DMS79 (cell line): ENCODE data around the gene CDH4.

Experiments used
- DNase-seq: peaks from one replicate; lab custom pipeline; 2025; lab: John Stamatoyannopoulos, UW

CDH4 gene

GRCh38 chr20:61251529-61252393 lies at the start of gene CDH4:
TSS of gene CDH4 (plus strand) at chr20:61252261.
- DNase-seq, result peak; percentile 15

GRCh38 chr20:61203320-61203719 lies 48.7 kb upstream of the CDH4 start:
- DNase-seq, result peak; percentile 88

- DNase-seq, result no peak
Observed at GRCh38 chr20:61204206-61204605, 47.9 kb upstream of the CDH4 start.

DNA sequence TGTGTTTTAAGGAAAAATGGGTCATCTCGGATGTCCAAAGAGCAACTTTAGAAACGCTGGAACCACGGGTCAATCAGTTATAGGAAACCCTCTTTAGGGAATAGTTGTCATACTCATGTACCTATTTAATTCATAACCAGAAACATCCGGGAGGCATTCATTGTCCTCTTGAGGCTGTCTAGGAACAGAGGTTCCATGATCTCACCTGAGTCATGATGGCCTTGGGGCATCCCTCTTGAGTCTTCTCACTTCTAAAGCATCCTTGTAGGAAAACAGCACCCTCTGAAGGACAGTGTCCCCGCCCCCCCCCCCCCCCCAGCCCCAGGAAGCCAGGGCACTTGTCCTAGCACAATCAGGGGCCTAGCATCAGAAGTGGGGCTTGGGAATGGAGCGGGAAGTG lies 46.3 kb upstream of the CDH4 start:
- no peak for DNase-seq

- DNase-seq, result no peak
Observed at GRCh38 chr20:61210862-61211261, 41.2 kb upstream of the CDH4 start.

DNA sequence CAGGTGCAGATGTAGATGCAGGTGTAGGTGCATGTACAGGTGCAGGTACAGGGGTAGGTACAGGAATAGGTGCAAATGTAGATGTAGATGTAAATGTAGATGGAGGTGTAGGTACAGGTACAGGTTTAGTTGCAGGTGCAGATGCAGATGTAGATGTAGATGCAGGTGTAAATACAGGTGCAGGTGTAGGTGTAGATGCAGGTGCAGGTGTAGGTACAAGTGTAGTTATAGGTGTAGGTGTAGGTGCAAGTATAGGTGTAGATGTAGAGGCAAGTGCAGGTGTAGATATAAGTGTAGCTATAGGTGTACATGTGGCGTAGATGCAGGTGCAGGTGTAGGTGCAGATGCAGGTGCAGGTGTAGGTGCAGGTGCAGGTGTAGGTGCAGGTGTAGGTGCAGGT lies 34.2 kb upstream of the CDH4 start:
- no peak for DNase-seq

DNA sequence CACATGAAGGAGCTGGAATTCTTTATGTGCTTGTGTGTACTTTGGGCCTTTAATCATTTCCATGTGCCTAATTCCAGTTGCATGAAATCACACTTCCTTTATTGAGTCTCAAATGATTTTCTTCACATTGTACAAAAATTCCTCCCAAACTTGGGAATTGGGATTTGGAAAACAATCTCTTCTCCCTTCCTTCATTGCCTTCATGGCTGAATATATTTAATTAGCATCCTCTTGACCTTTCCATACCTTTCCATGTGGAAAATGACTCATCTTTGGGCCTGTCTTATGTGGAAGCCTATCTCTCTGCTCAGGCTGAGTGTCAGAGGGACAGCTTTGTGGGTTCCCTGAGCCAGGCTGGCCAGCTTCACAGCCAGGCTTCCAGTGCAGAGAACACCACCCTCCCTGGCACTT lies 33.0 kb upstream of the CDH4 start:
- DNase-seq, result no peak

DNA sequence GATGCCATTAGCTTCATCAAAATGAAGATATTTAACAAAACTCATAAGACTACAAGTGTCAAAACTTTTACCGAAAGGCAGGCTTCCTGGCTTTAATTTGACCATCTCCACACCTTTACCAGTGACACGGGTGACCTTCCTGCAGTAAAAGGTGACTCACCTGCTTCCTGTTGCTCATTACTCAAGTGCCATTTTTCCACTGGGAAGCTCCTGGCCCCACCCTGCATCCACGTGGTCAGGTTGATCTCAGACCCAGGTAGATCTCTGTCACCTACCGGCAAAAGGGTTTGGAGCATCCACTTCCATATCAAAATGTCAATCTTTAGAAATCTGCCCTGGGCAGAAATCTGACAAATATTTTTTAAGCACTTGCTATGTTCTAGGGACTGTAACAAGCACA lies 31.9 kb upstream of the CDH4 start:
- DNase-seq, result no peak

DNA sequence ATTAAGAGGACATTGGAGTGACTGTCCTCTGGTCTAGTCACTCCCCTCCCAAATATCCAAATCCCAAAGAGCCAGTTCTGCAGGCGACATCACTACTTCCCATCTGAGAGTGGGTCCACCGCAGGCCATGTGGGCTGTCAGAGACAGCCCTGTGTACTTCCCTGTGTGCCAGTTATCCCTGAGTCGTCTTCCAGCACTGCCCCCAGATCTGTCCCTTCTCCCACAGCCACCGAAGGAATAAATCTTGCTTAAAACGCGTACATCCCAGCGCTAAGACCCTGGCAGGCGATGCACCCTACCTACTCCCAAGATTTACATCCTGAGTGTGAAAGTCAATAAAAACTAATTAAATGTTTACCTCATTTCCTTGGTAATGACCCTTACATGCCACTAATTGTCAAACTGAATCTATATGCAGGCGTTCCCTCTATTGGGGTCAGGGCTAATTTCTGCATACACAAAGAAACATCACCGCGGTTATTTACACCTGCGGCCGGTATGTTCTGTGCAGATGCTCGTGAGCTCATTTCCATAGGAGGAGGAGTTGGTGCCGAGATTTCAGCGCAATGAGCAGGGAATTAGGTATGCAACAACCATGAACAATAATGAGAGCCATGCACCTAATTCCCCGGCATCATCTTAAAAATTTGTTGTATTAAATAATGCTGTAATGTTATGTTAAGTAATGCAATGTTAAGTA lies 31.3 kb upstream of the CDH4 start:
- no peak for DNase-seq

GRCh38 chr20:61222699-61223098 lies 29.4 kb upstream of the CDH4 start:
- DNase-seq, result no peak

DNA sequence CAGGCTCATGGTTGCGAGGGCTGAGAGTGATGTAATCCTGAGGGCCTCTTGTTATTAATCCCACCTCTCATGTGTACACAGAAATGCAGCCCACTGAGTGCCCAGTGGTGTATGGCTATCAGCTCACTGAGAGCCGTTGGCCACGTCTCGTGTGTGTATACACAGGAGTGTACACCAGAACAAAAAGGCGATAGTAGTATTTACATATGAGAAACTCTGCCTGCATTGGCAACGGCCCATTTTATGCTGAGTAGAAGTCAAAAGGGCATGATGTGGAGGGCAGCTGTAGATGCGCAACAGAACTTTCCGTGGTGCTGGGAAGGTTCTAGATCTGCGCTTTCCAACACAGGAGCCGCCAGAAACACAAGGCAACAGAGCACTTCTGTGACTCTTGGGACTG lies 28.9 kb upstream of the CDH4 start:
- no peak for DNase-seq

DNA sequence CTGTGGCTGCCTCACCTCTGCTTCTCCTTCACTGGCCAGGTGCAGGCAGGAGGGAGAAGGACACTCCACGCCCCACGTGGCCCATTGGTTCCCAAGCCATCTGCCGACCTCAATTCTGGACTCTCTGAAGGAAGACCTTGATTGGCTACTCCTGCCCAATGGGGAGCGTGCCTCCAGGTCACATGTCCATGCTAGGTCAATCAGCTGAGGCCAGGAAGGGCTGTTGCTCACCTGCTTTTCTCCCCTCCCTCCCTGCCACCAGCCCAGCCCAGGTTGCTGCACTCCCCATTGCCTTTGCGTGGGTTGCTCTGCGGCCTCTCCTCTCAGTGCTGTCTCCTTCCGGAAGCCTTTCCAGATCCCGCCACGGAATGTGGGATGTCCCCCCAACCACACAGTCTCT lies 21.9 kb upstream of the CDH4 start:
- no peak for DNase-seq

DNA sequence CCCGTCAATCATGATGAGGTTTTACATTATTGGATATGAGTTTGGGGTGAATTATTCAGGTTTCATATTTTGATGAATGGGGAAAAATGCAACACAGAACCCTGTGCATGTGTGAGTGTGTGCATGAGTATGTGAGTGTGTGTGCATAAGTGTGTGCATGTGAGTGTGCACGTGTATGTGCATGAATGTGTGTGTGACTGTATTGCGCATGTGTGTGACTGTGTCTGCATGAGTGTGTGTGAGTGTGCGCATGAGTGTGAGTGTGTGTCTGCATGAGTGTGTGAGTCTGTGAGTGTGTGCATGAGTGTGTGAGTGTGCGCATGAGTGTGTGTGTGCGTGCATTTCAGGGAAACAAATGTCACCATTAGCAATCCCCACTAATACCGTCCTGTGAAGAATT lies 18.5 kb upstream of the CDH4 start:
- DNase-seq, result no peak

GRCh38 chr20:61234224-61234890 lies 17.7 kb upstream of the CDH4 start:
- DNase-seq, result peak; percentile 84

DNA sequence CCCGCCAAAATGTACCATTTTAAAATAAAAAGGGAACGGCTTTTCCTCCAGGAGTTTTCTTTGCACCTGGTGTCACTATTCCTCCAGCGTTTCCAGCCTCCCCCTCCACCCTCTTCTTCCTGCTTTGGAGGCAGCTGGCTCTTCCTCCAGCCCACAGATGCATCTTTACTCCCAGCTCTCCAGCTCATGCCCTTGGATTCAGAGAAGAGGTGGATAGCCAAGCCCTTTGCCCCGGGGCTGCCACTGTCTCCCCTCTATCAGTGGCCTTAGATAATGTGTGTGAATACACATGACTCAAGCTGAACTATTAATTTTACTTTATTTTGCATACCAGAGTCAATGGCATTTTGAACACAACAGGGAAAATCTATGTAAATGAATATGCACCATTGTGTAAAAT lies 15.3 kb upstream of the CDH4 start:
- no peak for DNase-seq

DNA sequence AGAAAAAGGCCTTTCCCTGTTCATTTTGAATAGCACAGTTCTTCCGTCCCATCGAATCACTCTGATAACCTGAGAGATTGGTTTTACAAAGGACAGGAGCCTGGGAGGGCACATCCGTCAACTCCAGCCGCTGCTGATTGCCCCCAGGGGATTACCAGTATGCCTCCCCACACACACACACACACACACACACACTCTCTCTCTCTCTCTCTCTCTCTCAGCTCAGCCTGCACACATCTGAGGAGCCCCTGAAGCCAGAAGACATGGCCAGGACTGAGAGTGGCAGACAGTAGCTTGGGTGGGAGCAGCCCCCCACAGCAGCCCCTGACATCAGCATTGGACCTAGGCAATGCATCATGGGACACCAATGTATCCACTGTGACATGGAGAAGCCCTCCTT lies 13.2 kb upstream of the CDH4 start:
- no peak for DNase-seq

DNA sequence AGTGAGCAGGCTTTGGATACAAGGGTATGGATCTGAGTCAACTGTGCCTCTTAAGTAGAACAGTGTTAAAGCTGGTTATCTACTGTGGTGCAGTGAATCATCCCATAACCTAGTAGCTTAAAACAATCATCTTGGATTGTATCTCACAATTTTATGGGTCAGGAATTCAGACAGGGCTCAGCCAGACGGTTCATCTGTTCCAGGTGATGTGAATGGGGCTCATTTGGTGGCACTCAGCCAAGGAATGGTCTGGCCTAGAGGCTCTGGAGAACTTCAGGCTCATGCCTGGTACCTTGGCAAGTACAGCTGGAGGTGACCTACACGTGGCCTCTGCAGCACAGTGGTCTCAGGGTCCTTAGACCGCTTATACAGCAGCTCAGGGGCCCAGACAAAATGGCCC lies 11.2 kb upstream of the CDH4 start:
- no peak for DNase-seq

DNA sequence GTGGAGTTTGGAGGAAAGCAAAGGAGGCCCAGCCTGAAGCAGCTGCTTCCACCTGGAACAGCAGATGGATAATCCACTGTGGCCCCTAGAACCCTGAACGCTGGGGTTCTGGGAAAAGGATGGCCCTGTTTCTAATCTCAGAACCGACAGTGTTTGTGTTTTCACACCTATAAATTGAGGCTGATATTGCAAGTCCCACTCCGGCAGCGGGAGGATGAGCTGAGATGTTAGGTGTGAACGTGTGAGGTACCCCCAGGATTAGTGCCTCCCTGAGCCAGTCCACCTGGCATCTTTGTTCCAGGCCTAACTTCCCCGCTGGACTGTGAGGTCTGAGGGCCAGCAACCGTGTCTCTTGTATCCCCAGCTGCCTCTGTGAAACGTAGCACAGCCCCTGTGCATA lies 7.8 kb upstream of the CDH4 start:
- DNase-seq, result no peak

DNA sequence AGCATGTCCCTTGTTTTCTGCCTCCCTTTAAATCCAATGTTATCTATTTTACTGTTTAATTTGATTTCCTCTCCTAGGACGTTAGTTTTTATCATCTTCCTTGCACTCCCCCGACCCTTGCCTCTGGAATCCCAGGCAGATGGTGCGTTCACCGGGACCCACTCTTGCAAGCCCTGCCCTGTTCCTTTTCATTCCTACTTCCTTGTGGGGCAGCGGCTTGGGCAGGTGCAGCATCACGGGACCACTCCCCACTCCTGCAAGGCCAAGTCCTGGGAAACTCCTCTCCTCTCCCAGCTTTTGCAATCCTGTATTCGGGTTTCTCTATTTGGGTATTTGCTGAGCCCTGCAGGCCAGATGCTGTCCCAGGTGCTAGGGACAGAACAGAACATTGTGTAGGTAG lies 5.8 kb upstream of the CDH4 start:
- no peak for DNase-seq

GRCh38 chr20:61249626-61250025 lies 2.4 kb upstream of the CDH4 start:
- no peak for DNase-seq

DNA sequence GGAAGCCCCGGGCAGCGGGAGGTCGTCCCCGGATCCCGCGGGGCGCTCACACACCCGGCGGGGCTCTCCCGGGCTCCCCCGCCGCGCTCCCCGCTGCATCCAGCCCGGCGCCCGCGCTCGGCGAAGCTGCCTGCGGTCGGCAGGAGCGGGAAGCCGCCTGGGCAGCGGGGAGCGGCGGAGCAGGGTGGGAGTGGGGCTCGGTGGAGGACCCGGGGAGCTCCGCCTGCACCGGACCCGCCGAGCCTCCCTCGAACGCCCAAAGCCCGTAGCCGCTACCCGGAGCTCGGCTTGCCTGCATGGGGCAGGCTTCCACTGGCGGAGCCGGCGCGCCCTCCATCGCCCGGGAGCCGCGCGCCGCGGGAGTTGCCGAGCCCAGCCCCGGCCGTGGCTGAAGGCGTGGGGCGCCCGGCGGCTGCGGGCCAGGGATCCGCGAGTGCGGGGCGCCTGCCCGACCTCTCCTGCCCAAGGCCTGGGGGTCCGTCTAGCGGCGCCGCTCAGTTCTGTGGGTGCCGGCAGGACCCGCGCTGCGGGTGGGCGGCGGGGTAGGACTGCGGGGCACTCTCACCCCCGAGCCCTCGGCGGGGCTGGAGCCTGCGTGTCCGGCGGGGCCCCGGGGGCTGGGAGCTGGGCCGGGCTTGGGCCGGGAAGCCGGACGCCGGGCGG lies 671 bp downstream of the CDH4 start:
- no peak for DNase-seq

- no peak for DNase-seq
Observed at GRCh38 chr20:61253264-61253639, 1.2 kb downstream of the CDH4 start.
